HepG2 (cell line): ENCODE data around the gene CHCHD6.

Experiments used
- BRF2 ChIP-seq: sonication (generic); formaldehyde crosslinking; IDR thresholded peaks from 2 replicates; pipeline ENCODE4 v1.8.1; 2022; ENCODE audit warnings: mild to moderate bottlenecking, missing genetic modification reagents
- EP300 ChIP-seq, 3 experiments: sonication (generic) in 1 of 3; formaldehyde crosslinking in 1 of 3; IDR thresholded peaks; 2 replicates each; pipeline versions ENCODE4 v1.5.1 to v1.6.1; 2011 to 2020; ENCODE audit warnings: low read depth in 2 of 3, low read length in 2 of 3, borderline replicate concordance in 1 of 3, improper control_type of control experiment in 1 of 3, mild to moderate bottlenecking in 1 of 3, missing genetic modification reagents in 1 of 3, moderate library complexity in 1 of 3
- FOXO4 ChIP-seq: sonication (generic); formaldehyde crosslinking; conservative IDR thresholded peaks from 2 replicates; pipeline ENCODE4 v1.8.1; 2023; ENCODE audit warnings: missing genetic modification reagents
- RFX5 ChIP-seq: IDR thresholded peaks from 2 replicates; pipeline ENCODE4 v1.6.1; 2011; ENCODE audit warnings: low read depth, low read length, improper control_type of control experiment
- SIN3A ChIP-seq: IDR thresholded peaks from 2 replicates; pipeline ENCODE4 v1.6.1; 2011; ENCODE audit warnings: low read depth, mild to moderate bottlenecking, control low read depth, low read length, borderline replicate concordance
- TARDBP ChIP-seq: sonication (generic); formaldehyde crosslinking; IDR thresholded peaks from 2 replicates; pipeline ENCODE4 v1.8.0; 2022; ENCODE audit warnings: mild to moderate bottlenecking, missing genetic modification reagents
- TBL1XR1 ChIP-seq: fragments of 150-350 bp; IDR thresholded peaks from 2 replicates; pipeline ENCODE4 v1.6.1; 2014; ENCODE audit warnings: borderline replicate concordance, low read length; ENCODE audit not compliant: partially characterized antibody
- ZBTB43 ChIP-seq: sonication (generic); formaldehyde crosslinking; conservative IDR thresholded peaks from 2 replicates; pipeline ENCODE4 v1.4.0; 2020; ENCODE audit warnings: missing genetic modification reagents
- ZNF33A ChIP-seq: sonication (generic); formaldehyde crosslinking; IDR thresholded peaks from 2 replicates; pipeline ENCODE4 v1.5.1; 2020; ENCODE audit warnings: missing genetic modification reagents, mild to moderate bottlenecking, moderate library complexity, borderline replicate concordance
- ZNF543 ChIP-seq: sonication (generic); formaldehyde crosslinking; IDR thresholded peaks from 2 replicates; pipeline ENCODE4 v1.4.0; 2020; ENCODE audit warnings: mild to moderate bottlenecking, missing genetic modification reagents

- TF ChIP-seq ZNF33A = no peak
- TF ChIP-seq SIN3A = no peak
- TF ChIP-seq ZNF543 (CRISPR knock-in tag) = no peak
- no peak for TF ChIP-seq EP300 (IDR thresholded peaks at IDR 0.05; ENCODE audit: low read depth in 2 of 2, low read length in 2 of 2)
- no peak for TF ChIP-seq EP300 (CRISPR knock-in tag; IDR thresholded peaks at IDR 0.05; ENCODE audit: borderline replicate concordance)
- TF ChIP-seq TBL1XR1 = no peak
- TF ChIP-seq TARDBP (CRISPR knock-in tag) = no peak
- no peak for TF ChIP-seq ZBTB43 (CRISPR knock-in tag)
- no peak for TF ChIP-seq RFX5
- TF ChIP-seq BRF2 = no peak
- no peak for TF ChIP-seq FOXO4 (CRISPR knock-in tag)
Measured at GRCh38 chr3:126945171-126945721, 241.2 kb downstream of the CHCHD6 start.
